Endothelial cell of umbilical vein (primary cell): ENCODE data around the gene ARHGEF12.

ENCODE experiments used
- EZH2 ChIP-seq: IDR thresholded peaks from 2 replicates; pipeline ENCODE4 v1.6.1; 2012; ENCODE audit warnings: borderline replicate concordance, low read depth, mild to moderate bottlenecking, moderate library complexity, low read length, inconsistent platforms; ENCODE audit not compliant: severe bottlenecking
- POLR2A ChIP-seq: IDR thresholded peaks from 2 replicates; pipeline ENCODE4 v1.6.1; 2012; ENCODE audit warnings: low read depth, mild to moderate bottlenecking, control low read depth, low read length
- POLR2AphosphoS5 ChIP-seq: IDR thresholded peaks from 2 replicates; pipeline ENCODE4 v1.6.1; 2012; ENCODE audit warnings: low read depth, mild to moderate bottlenecking, control low read depth, low read length, moderate library complexity; ENCODE audit not compliant: insufficient read depth
- TF ChIP-seq, protein P1 (sequence below), 2 donors: IDR thresholded peaks; 1 replicate in 1 of 2; 2 replicates in 1 of 2; pipeline ENCODE4 v1.5.1; 2011; ENCODE audit warnings: low read length in 2 of 2, mild to moderate bottlenecking in 2 of 2, moderate library complexity in 2 of 2, control low read depth in 1 of 2, inconsistent platforms in 1 of 2, low read depth in 1 of 2; ENCODE audit not compliant: insufficient read depth in 1 of 2; ENCODE audit errors: extremely low read depth in 1 of 2

- no peak for TF ChIP-seq POLR2A
- TF ChIP-seq, protein P1, sequence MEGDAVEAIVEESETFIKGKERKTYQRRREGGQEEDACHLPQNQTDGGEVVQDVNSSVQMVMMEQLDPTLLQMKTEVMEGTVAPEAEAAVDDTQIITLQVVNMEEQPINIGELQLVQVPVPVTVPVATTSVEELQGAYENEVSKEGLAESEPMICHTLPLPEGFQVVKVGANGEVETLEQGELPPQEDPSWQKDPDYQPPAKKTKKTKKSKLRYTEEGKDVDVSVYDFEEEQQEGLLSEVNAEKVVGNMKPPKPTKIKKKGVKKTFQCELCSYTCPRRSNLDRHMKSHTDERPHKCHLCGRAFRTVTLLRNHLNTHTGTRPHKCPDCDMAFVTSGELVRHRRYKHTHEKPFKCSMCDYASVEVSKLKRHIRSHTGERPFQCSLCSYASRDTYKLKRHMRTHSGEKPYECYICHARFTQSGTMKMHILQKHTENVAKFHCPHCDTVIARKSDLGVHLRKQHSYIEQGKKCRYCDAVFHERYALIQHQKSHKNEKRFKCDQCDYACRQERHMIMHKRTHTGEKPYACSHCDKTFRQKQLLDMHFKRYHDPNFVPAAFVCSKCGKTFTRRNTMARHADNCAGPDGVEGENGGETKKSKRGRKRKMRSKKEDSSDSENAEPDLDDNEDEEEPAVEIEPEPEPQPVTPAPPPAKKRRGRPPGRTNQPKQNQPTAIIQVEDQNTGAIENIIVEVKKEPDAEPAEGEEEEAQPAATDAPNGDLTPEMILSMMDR (IDR thresholded peaks at IDR 0.05; ENCODE audit: extremely low read depth in 1 of 2, insufficient read depth in 1 of 2, low read depth in 1 of 2, low read length in 2 of 2) = no peak
- no peak for TF ChIP-seq EZH2
- no peak for TF ChIP-seq POLR2AphosphoS5
Measured at GRCh38 chr11:120526241-120526640, 190.0 kb downstream of the ARHGEF12 start.
